Neural progenitor cell (in vitro differentiated cells): Measurements from ENCODE around the gene SALL3. TPM values are rescaled to one million over a fixed set of nuclear protein-coding genes. Genes with fewer than 3 reads are reported as not detected.
A peak's percentile ranks its signal among the peaks of the same experiment; 100 is the strongest.

Source experiments
- DNase-seq: peaks from one replicate; pipeline ENCODE4 v3.0.0-alpha.2; 2016; ENCODE audit warnings: low spot score
- H2AFZ ChIP-seq: fragments of 200-600 bp; sonication (generic); replicated peaks from 2 replicates; pipeline ENCODE4 v1.6.1; 2016; ENCODE audit warnings: antibody characterized with exemption
- H3F3A ChIP-seq: fragments of 200-600 bp; sonication (generic); 2 replicates; pipeline ENCODE4 v1.6.1; 2016; ENCODE audit warnings: antibody characterized with exemption, low read depth
- H3K27ac ChIP-seq: fragments of 200-600 bp; sonication (generic); 2 replicates; pipeline ENCODE4 v1.5.1; 2016; ENCODE audit warnings: mild to moderate bottlenecking
- H3K27me3 ChIP-seq: fragments of 200-600 bp; sonication (generic); 2 replicates; pipeline ENCODE4 v1.6.1; 2016; ENCODE audit warnings: mild to moderate bottlenecking, moderate library complexity
- H3K36me3 ChIP-seq: fragments of 200-600 bp; sonication (generic); 2 replicates; pipeline ENCODE4 v1.5.1; 2016
- H3K4me1 ChIP-seq: fragments of 200-600 bp; sonication (generic); 2 replicates; pipeline ENCODE4 v1.6.1; 2016; ENCODE audit warnings: mixed run types
- H3K4me2 ChIP-seq: fragments of 200-600 bp; sonication (generic); 2 replicates; pipeline ENCODE4 v1.6.1; 2016
- H3K4me3 ChIP-seq: fragments of 200-600 bp; sonication (generic); 2 replicates; pipeline ENCODE4 v1.5.1; 2016
- H3K79me2 ChIP-seq: fragments of 200-600 bp; sonication (generic); 2 replicates; pipeline ENCODE4 v1.6.1; 2016; ENCODE audit warnings: low read depth
- H3K9ac ChIP-seq: fragments of 200-600 bp; sonication (generic); 2 replicates; pipeline ENCODE4 v1.6.1; 2016
- H3K9me3 ChIP-seq: fragments of 200-600 bp; sonication (generic); 2 replicates; pipeline ENCODE4 v1.5.1; 2016; ENCODE audit warnings: low read depth
- H4K20me1 ChIP-seq: fragments of 200-600 bp; sonication (generic); 2 replicates; pipeline ENCODE4 v1.6.1; 2016; ENCODE audit warnings: low read depth
- H3K27ac Mint-ChIP-seq: 3 replicates; pipeline ENCODE4 v1.8.0; 2021; ENCODE audit warnings: mixed read lengths
- H3K27me3 Mint-ChIP-seq: 2 replicates; pipeline ENCODE4 v1.8.0; 2022; ENCODE audit warnings: low read depth, mild to moderate bottlenecking, inconsistent platforms, moderate library complexity, mixed read lengths; ENCODE audit not compliant: insufficient read depth
- H3K36me3 Mint-ChIP-seq: 3 replicates; pipeline ENCODE4 v1.8.0; 2021; ENCODE audit warnings: mixed read lengths
- H3K4me1 Mint-ChIP-seq: 3 replicates; pipeline ENCODE4 v1.8.0; 2021; ENCODE audit warnings: mixed read lengths
- H3K4me3 Mint-ChIP-seq: 3 replicates; pipeline ENCODE4 v1.8.0; 2021; ENCODE audit warnings: mild to moderate bottlenecking, moderate library complexity, mixed read lengths
- H3K9me3 Mint-ChIP-seq: 3 replicates; pipeline ENCODE4 v1.8.0; 2020; ENCODE audit warnings: mixed read lengths
- EZH2 ChIP-seq: fragments of 200-600 bp; sonication (generic); IDR thresholded peaks from 2 replicates; pipeline ENCODE4 v1.6.1; 2017; ENCODE audit warnings: antibody characterized with exemption, mild to moderate bottlenecking, moderate library complexity
- EZH2phosphoT487 ChIP-seq: fragments of 200-600 bp; sonication (generic); IDR thresholded peaks from 2 replicates; pipeline ENCODE4 v1.6.1; 2017; ENCODE audit warnings: antibody characterized with exemption
- total RNA-seq: library from RNA; depleted of rRNA; stranded (reverse); fragments of >200 nt; gene quantifications from 2 replicates; pipeline ENCODE4 v1.2.3, GENCODE V29; 2015; ENCODE audit warnings: low replicate concordance
- TF ChIP-seq, protein P1 (sequence below): fragments of 200-600 bp; sonication (generic); IDR thresholded peaks from 2 replicates; pipeline ENCODE4 v1.5.1; 2017; ENCODE audit warnings: antibody characterized with exemption, mild to moderate bottlenecking

The SALL3 gene
- total RNA-seq, 1 donor from 2014 or later, result 27.7 TPM

DNA sequence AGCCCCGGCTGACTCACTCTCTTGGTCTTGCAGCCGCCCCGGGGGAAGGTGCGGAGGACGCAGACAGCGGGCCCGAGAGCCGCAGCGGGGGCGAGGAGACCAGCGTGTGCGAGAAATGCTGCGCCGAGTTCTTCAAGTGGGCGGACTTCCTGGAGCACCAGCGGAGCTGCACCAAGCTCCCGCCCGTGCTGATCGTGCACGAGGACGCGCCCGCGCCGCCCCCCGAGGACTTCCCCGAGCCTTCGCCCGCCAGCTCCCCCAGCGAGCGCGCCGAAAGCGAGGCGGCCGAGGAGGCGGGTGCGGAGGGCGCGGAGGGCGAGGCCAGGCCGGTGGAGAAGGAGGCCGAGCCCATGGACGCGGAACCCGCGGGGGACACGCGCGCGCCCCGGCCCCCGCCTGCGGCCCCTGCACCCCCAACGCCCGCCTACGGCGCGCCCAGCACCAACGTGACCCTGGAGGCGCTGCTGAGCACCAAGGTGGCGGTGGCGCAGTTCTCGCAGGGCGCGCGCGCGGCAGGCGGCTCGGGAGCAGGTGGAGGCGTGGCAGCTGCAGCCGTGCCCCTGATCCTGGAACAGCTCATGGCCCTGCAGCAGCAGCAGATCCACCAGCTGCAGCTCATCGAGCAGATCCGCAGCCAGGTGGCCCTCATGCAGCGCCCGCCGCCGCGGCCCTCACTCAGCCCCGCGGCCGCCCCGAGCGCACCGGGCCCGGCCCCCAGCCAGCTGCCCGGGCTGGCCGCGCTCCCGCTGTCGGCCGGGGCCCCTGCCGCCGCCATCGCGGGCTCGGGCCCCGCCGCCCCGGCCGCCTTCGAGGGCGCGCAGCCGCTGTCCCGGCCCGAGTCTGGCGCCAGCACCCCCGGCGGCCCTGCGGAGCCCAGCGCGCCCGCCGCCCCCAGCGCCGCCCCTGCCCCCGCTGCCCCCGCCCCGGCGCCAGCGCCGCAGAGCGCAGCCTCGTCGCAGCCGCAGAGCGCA lies 12.7 kb downstream of the SALL3 start:
- H3K36me3 ChIP-seq, result no peaks in the 10 kb centered on the region
- Mint-ChIP-seq H3K9me3 (peaks cover 6% of the 10 kb centered on the region), H3K27ac (no peak overlapping the region), H3K27me3 (peaks cover 6% of the 10 kb centered on the region), H3K4me1 (peaks cover 17% of the 10 kb centered on the region), H3K36me3 (peaks cover 15% of the 10 kb centered on the region), H3K4me3 (peak overlapping the region; percentile 39)
- H2AFZ ChIP-seq, result no peak overlapping the region
- peaks cover 33% of the 10 kb centered on the region for H3K4me1 ChIP-seq
- H3K27ac ChIP-seq, result no peak overlapping the region
- H3F3A ChIP-seq, result no peaks in the 10 kb centered on the region
- H3K9ac ChIP-seq, result no peak overlapping the region
- TF ChIP-seq, protein P1, sequence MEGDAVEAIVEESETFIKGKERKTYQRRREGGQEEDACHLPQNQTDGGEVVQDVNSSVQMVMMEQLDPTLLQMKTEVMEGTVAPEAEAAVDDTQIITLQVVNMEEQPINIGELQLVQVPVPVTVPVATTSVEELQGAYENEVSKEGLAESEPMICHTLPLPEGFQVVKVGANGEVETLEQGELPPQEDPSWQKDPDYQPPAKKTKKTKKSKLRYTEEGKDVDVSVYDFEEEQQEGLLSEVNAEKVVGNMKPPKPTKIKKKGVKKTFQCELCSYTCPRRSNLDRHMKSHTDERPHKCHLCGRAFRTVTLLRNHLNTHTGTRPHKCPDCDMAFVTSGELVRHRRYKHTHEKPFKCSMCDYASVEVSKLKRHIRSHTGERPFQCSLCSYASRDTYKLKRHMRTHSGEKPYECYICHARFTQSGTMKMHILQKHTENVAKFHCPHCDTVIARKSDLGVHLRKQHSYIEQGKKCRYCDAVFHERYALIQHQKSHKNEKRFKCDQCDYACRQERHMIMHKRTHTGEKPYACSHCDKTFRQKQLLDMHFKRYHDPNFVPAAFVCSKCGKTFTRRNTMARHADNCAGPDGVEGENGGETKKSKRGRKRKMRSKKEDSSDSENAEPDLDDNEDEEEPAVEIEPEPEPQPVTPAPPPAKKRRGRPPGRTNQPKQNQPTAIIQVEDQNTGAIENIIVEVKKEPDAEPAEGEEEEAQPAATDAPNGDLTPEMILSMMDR, result no peak
- TF ChIP-seq EZH2phosphoT487 (no peak), EZH2 (no peak)
- peaks cover 82% of the 10 kb centered on the region for H3K79me2 ChIP-seq
- DNase-seq, result no peak
- H3K9me3 ChIP-seq, result no peaks in the 10 kb centered on the region
- no peaks in the 10 kb centered on the region for H3K27me3 ChIP-seq
- no peak overlapping the region for H3K4me3 ChIP-seq
- H4K20me1 ChIP-seq, result peaks cover 74% of the 10 kb centered on the region
- no peak overlapping the region for H3K4me2 ChIP-seq

DNA sequence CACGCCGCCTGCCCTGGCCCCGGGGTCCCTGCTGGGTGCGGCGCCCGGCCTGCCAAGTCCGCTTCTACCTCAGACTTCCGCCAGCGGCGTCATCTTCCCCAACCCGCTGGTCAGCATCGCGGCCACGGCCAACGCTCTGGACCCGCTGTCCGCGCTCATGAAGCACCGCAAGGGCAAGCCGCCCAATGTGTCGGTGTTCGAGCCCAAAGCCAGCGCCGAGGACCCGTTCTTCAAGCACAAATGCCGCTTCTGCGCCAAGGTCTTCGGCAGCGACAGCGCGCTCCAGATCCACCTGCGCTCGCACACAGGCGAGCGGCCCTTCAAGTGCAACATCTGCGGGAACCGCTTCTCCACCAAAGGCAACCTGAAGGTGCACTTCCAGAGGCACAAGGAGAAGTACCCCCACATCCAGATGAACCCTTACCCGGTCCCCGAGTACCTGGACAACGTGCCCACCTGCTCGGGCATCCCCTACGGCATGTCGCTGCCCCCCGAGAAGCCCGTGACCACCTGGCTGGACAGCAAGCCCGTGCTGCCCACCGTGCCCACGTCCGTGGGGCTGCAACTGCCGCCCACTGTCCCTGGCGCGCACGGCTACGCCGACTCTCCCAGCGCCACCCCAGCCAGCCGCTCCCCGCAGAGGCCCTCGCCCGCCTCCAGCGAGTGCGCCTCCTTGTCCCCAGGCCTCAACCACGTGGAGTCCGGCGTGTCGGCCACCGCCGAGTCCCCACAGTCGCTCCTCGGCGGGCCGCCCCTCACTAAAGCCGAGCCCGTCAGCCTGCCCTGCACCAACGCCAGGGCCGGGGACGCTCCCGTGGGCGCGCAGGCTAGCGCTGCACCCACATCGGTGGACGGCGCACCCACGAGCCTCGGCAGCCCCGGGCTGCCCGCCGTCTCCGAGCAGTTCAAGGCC lies 13.7 kb downstream of the SALL3 start:
- H3F3A ChIP-seq, result no peaks in the 10 kb centered on the region
- H3K4me2 ChIP-seq, result no peak overlapping the region
- H3K36me3 ChIP-seq, result no peaks in the 10 kb centered on the region
- peaks cover 27% of the 10 kb centered on the region for H3K4me1 ChIP-seq
- H3K4me1 Mint-ChIP-seq, result peaks cover 16% of the 10 kb centered on the region
- H3K4me3 ChIP-seq, result no peak overlapping the region
- H3K36me3 Mint-ChIP-seq, result peaks cover 15% of the 10 kb centered on the region
- no peak overlapping the region for H3K4me3 Mint-ChIP-seq
- no peak overlapping the region for H3K9ac ChIP-seq
- no peaks in the 10 kb centered on the region for H3K9me3 ChIP-seq
- peaks cover 6% of the 10 kb centered on the region for H3K27me3 Mint-ChIP-seq
- no peak overlapping the region for H3K27ac ChIP-seq
- H3K9me3 Mint-ChIP-seq, result peaks cover 6% of the 10 kb centered on the region
- TF ChIP-seq, protein P1, result no peak
- TF ChIP-seq EZH2phosphoT487, result no peak
- no peak for TF ChIP-seq EZH2
- no peak overlapping the region for H2AFZ ChIP-seq
- H3K27ac Mint-ChIP-seq, result no peak overlapping the region
- no peak for DNase-seq
- H4K20me1 ChIP-seq, result peaks cover 72% of the 10 kb centered on the region
- no peaks in the 10 kb centered on the region for H3K27me3 ChIP-seq
- peaks cover 75% of the 10 kb centered on the region for H3K79me2 ChIP-seq

DNA sequence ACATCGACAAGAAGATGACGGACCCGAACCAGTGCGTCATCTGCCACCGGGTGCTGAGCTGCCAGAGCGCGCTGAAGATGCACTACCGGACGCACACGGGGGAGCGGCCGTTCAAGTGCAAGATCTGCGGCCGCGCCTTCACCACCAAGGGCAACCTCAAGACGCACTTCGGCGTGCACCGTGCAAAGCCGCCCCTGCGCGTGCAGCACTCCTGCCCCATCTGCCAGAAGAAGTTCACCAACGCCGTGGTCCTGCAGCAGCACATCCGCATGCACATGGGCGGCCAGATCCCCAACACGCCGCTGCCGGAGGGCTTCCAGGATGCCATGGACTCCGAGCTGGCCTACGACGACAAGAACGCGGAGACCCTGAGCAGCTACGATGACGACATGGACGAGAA lies 14.4 kb downstream of the SALL3 start:
- no peak for DNase-seq
- Mint-ChIP-seq H3K36me3 (peaks cover 18% of the 10 kb centered on the region), H3K27ac (no peak overlapping the region), H3K9me3 (peaks cover 6% of the 10 kb centered on the region), H3K4me3 (no peak overlapping the region), H3K27me3 (peaks cover 9% of the 10 kb centered on the region), H3K4me1 (peaks cover 16% of the 10 kb centered on the region)
- no peaks in the 10 kb centered on the region for H3K27me3 ChIP-seq
- H3K9me3 ChIP-seq, result no peaks in the 10 kb centered on the region
- no peak for TF ChIP-seq EZH2phosphoT487
- H4K20me1 ChIP-seq, result peaks cover 64% of the 10 kb centered on the region
- peaks cover 68% of the 10 kb centered on the region for H3K79me2 ChIP-seq
- H2AFZ ChIP-seq, result no peak overlapping the region
- H3K9ac ChIP-seq, result no peak overlapping the region
- peaks cover 20% of the 10 kb centered on the region for H3K4me1 ChIP-seq
- no peaks in the 10 kb centered on the region for H3F3A ChIP-seq
- no peak overlapping the region for H3K4me2 ChIP-seq
- H3K36me3 ChIP-seq, result no peaks in the 10 kb centered on the region
- no peak overlapping the region for H3K4me3 ChIP-seq
- no peak overlapping the region for H3K27ac ChIP-seq
